GM23338 (cell line): ENCODE results near the gene SEMA5A. TPM values are rescaled to one million over a fixed set of nuclear protein-coding genes. Genes with fewer than 3 reads are reported as not detected.

Experiments used
- ATAC-seq: fragments of 200-7000 bp; cut with Tn5 transposase; 3 replicates; pipeline ENCODE4 v1.9.1; 2020
- DNase-seq: peaks from one replicate; pipeline ENCODE4 v3.0.0-alpha.2; 2015; ENCODE audit warnings: low spot score
- H2AFZ ChIP-seq: fragments of 200-600 bp; sonication (generic); 2 replicates; pipeline ENCODE4 v1.8.0; 2016; ENCODE audit warnings: antibody characterized with exemption, mild to moderate bottlenecking, moderate library complexity
- H3F3A ChIP-seq: fragments of 200-600 bp; sonication (generic); replicated peaks from 2 replicates; pipeline ENCODE4 v1.8.0; 2017; ENCODE audit warnings: antibody characterized with exemption, mixed run types, low read depth
- H3K27ac ChIP-seq: fragments of 200-600 bp; sonication (generic); 2 replicates; pipeline ENCODE4 v1.6.1; 2016; ENCODE audit warnings: low read depth
- H3K27me3 ChIP-seq: fragments of 200-600 bp; sonication (generic); 2 replicates; pipeline ENCODE4 v1.8.0; 2016; ENCODE audit warnings: mild to moderate bottlenecking, mixed run types, moderate library complexity; ENCODE audit not compliant: insufficient read depth
- H3K36me3 ChIP-seq: fragments of 200-600 bp; sonication (generic); 2 replicates; pipeline ENCODE4 v1.8.0; 2016; ENCODE audit warnings: mild to moderate bottlenecking; ENCODE audit not compliant: insufficient read depth
- H3K4me1 ChIP-seq: fragments of 200-600 bp; sonication (generic); 2 replicates; pipeline ENCODE4 v1.8.0; 2016; ENCODE audit warnings: mild to moderate bottlenecking, moderate library complexity; ENCODE audit not compliant: insufficient read depth
- H3K4me2 ChIP-seq: fragments of 200-600 bp; sonication (generic); 2 replicates; pipeline ENCODE4 v1.7.1; 2017; ENCODE audit warnings: mixed run types
- H3K4me3 ChIP-seq: fragments of 200-600 bp; sonication (generic); 2 replicates; pipeline ENCODE4 v1.6.1; 2016; ENCODE audit warnings: mixed run types
- H3K79me2 ChIP-seq: fragments of 200-600 bp; sonication (generic); replicated peaks from 2 replicates; pipeline ENCODE4 v1.8.0; 2017; ENCODE audit warnings: mild to moderate bottlenecking; ENCODE audit not compliant: insufficient read depth
- H3K9me2 ChIP-seq: fragments of 200-600 bp; sonication (generic); 2 replicates; pipeline ENCODE4 v1.8.0; 2017; ENCODE audit not compliant: insufficient read depth
- H4K20me1 ChIP-seq: fragments of 200-600 bp; sonication (generic); replicated peaks from 2 replicates; pipeline ENCODE4 v1.8.0; 2017; ENCODE audit warnings: mild to moderate bottlenecking; ENCODE audit not compliant: insufficient read depth
- H3K27ac Mint-ChIP-seq: 2 replicates; pipeline ENCODE4 v1.8.0; 2020; ENCODE audit warnings: inconsistent platforms, mild to moderate bottlenecking, moderate library complexity, mixed read lengths
- H3K27me3 Mint-ChIP-seq: 3 replicates; pipeline ENCODE4 v1.8.0; 2022; ENCODE audit warnings: low read depth, mild to moderate bottlenecking, moderate library complexity, mixed read lengths, inconsistent platforms; ENCODE audit not compliant: insufficient read depth, poor library complexity
- H3K36me3 Mint-ChIP-seq: 3 replicates; pipeline ENCODE4 v1.8.0; 2021; ENCODE audit warnings: low read depth, mild to moderate bottlenecking, inconsistent platforms, moderate library complexity, mixed read lengths
- H3K4me1 Mint-ChIP-seq: 3 replicates; pipeline ENCODE4 v1.8.0; 2020; ENCODE audit warnings: mild to moderate bottlenecking, inconsistent platforms, mixed read lengths
- H3K4me3 Mint-ChIP-seq: 3 replicates; pipeline ENCODE4 v1.8.0; 2021; ENCODE audit warnings: moderate library complexity, mild to moderate bottlenecking, inconsistent platforms, mixed read lengths
- H3K9me3 Mint-ChIP-seq: 3 replicates; pipeline ENCODE4 v1.8.0; 2020; ENCODE audit warnings: moderate library complexity, mild to moderate bottlenecking, inconsistent platforms, mixed read lengths
- CREB1 ChIP-seq: fragments of 250-450 bp; sonication (Bioruptor Pico); IDR thresholded peaks from 2 replicates; pipeline ENCODE4 v1.5.0; 2020; ENCODE audit warnings: low read depth, mild to moderate bottlenecking, moderate library complexity
- EZH2 ChIP-seq: fragments of 200-600 bp; sonication (generic); IDR thresholded peaks from one replicate; pipeline ENCODE4 v1.8.0; 2017; ENCODE audit warnings: antibody characterized with exemption, mild to moderate bottlenecking, low read depth; ENCODE audit not compliant: unreplicated experiment
- EZH2phosphoT487 ChIP-seq: fragments of 200-600 bp; sonication (generic); IDR thresholded peaks from one replicate; pipeline ENCODE4 v1.8.1; 2018; ENCODE audit warnings: antibody characterized with exemption; ENCODE audit not compliant: unreplicated experiment
- JUNB ChIP-seq: IDR thresholded peaks from one replicate; pipeline ENCODE4 v1.6.1; 2016; ENCODE audit warnings: antibody characterized with exemption; ENCODE audit not compliant: unreplicated experiment
- NANOG ChIP-seq: IDR thresholded peaks from 2 replicates; pipeline ENCODE4 v1.6.1; 2016; ENCODE audit warnings: antibody characterized with exemption, borderline replicate concordance
- POLR2AphosphoS5 ChIP-seq: IDR thresholded peaks from 2 replicates; pipeline ENCODE4 v1.6.1; 2016; ENCODE audit warnings: antibody characterized with exemption, low read depth
- STAT1 ChIP-seq: IDR thresholded peaks from one replicate; pipeline ENCODE4 v1.6.1; 2016; ENCODE audit warnings: antibody characterized with exemption; ENCODE audit not compliant: unreplicated experiment
- ZNF114 ChIP-seq: fragments of 250-450 bp; sonication (Bioruptor Pico); IDR thresholded peaks from 2 replicates; pipeline ENCODE4 v1.5.0; 2020; ENCODE audit warnings: mild to moderate bottlenecking, moderate library complexity
- ZNF331 ChIP-seq: fragments of 250-450 bp; sonication (Bioruptor Pico); IDR thresholded peaks from 2 replicates; pipeline ENCODE4 v1.5.0; 2020; ENCODE audit warnings: low read depth, mild to moderate bottlenecking, moderate library complexity
- polyA plus RNA-seq: library from polyadenylated mRNA; unstranded; fragments of >200 nt; fragmentation: Nextera tagmentation; extraction: Ambion mirVana; gene quantifications from 2 replicates; pipeline ENCODE4 v1.2.1, GENCODE V29; 2016
- total RNA-seq: library from RNA; depleted of rRNA; stranded (reverse); fragments of >200 nt; shearing (Covaris generic); gene quantifications from 2 replicates; pipeline ENCODE4 v1.2.3, GENCODE V29; 2014
- TF ChIP-seq, protein P1 (sequence below): IDR thresholded peaks from one replicate; pipeline ENCODE4 v1.6.1; 2018; ENCODE audit warnings: antibody characterized with exemption; ENCODE audit not compliant: unreplicated experiment
- TF ChIP-seq, protein P2 (sequence below): fragments of 250-450 bp; sonication (Bioruptor Pico); IDR thresholded peaks from 2 replicates; pipeline ENCODE4 v1.5.0; 2020; ENCODE audit warnings: mild to moderate bottlenecking, moderate library complexity
- TF ChIP-seq, protein P3 (sequence below): IDR thresholded peaks from 2 replicates; pipeline ENCODE4 v1.6.1; 2016; ENCODE audit warnings: antibody characterized with exemption
- TF ChIP-seq, protein P4 (sequence below), 2 experiments: fragments of 200-600 bp in 1 of 2; sonication (generic) in 1 of 2; conservative IDR thresholded peaks; 2 replicates each; pipeline versions ENCODE4 v1.5.1 to v1.6.1; 2016 to 2017; ENCODE audit warnings: antibody characterized with exemption in 2 of 2, low read depth in 2 of 2, mild to moderate bottlenecking in 2 of 2, moderate library complexity in 1 of 2

Gene SEMA5A
- total and polyA plus RNA-seq, 2 experiments from 2014 or later: 2.1 to 8.1 TPM

DNA sequence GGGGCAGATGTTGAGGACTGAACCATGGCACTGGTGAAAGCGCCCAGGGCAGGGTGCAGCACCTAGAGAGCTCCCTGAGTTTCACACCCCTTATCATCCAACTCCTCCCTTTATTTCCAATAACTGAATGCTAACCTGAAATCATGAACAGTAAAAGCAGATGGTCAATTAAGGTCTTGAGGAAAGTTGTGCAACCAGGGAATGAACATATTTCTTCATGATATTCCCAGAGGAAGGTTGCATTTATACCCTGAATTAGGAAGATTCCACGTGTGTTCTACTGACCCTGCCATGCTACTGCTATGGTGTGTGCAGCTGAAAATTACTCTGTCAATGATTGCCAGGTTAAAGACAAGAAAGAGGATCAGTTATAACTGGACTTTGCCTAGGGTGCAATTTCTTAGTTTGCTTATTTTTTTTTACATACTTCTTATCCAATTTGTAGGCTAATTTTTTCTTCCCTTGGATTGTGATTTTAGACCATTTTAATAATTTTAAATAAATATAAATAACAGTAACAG, 319.8 kb downstream of the SEMA5A start:
- H3K36me3 ChIP-seq: no peaks in the 10 kb centered on the region
- no peak overlapping the region for H3K4me3 ChIP-seq
- H3K4me1 Mint-ChIP-seq: peaks cover 20% of the 10 kb centered on the region
- DNase-seq (no peak), ATAC-seq (no peak)
- no peaks in the 10 kb centered on the region for H3K27me3 ChIP-seq
- H3K4me1 ChIP-seq: peaks cover 20% of the 10 kb centered on the region
- TF ChIP-seq JUNB (no peak), ZNF331 (no peak), EZH2 (no peak), STAT1 (no peak), CREB1 (CRISPR knock-in tag) (no peak), NANOG (no peak), ZNF114 (CRISPR knock-in tag) (no peak), POLR2AphosphoS5 (no peak), EZH2phosphoT487 (no peak)
- TF ChIP-seq, protein P1, sequence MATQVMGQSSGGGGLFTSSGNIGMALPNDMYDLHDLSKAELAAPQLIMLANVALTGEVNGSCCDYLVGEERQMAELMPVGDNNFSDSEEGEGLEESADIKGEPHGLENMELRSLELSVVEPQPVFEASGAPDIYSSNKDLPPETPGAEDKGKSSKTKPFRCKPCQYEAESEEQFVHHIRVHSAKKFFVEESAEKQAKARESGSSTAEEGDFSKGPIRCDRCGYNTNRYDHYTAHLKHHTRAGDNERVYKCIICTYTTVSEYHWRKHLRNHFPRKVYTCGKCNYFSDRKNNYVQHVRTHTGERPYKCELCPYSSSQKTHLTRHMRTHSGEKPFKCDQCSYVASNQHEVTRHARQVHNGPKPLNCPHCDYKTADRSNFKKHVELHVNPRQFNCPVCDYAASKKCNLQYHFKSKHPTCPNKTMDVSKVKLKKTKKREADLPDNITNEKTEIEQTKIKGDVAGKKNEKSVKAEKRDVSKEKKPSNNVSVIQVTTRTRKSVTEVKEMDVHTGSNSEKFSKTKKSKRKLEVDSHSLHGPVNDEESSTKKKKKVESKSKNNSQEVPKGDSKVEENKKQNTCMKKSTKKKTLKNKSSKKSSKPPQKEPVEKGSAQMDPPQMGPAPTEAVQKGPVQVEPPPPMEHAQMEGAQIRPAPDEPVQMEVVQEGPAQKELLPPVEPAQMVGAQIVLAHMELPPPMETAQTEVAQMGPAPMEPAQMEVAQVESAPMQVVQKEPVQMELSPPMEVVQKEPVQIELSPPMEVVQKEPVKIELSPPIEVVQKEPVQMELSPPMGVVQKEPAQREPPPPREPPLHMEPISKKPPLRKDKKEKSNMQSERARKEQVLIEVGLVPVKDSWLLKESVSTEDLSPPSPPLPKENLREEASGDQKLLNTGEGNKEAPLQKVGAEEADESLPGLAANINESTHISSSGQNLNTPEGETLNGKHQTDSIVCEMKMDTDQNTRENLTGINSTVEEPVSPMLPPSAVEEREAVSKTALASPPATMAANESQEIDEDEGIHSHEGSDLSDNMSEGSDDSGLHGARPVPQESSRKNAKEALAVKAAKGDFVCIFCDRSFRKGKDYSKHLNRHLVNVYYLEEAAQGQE: no peak
- TF ChIP-seq, protein P2, sequence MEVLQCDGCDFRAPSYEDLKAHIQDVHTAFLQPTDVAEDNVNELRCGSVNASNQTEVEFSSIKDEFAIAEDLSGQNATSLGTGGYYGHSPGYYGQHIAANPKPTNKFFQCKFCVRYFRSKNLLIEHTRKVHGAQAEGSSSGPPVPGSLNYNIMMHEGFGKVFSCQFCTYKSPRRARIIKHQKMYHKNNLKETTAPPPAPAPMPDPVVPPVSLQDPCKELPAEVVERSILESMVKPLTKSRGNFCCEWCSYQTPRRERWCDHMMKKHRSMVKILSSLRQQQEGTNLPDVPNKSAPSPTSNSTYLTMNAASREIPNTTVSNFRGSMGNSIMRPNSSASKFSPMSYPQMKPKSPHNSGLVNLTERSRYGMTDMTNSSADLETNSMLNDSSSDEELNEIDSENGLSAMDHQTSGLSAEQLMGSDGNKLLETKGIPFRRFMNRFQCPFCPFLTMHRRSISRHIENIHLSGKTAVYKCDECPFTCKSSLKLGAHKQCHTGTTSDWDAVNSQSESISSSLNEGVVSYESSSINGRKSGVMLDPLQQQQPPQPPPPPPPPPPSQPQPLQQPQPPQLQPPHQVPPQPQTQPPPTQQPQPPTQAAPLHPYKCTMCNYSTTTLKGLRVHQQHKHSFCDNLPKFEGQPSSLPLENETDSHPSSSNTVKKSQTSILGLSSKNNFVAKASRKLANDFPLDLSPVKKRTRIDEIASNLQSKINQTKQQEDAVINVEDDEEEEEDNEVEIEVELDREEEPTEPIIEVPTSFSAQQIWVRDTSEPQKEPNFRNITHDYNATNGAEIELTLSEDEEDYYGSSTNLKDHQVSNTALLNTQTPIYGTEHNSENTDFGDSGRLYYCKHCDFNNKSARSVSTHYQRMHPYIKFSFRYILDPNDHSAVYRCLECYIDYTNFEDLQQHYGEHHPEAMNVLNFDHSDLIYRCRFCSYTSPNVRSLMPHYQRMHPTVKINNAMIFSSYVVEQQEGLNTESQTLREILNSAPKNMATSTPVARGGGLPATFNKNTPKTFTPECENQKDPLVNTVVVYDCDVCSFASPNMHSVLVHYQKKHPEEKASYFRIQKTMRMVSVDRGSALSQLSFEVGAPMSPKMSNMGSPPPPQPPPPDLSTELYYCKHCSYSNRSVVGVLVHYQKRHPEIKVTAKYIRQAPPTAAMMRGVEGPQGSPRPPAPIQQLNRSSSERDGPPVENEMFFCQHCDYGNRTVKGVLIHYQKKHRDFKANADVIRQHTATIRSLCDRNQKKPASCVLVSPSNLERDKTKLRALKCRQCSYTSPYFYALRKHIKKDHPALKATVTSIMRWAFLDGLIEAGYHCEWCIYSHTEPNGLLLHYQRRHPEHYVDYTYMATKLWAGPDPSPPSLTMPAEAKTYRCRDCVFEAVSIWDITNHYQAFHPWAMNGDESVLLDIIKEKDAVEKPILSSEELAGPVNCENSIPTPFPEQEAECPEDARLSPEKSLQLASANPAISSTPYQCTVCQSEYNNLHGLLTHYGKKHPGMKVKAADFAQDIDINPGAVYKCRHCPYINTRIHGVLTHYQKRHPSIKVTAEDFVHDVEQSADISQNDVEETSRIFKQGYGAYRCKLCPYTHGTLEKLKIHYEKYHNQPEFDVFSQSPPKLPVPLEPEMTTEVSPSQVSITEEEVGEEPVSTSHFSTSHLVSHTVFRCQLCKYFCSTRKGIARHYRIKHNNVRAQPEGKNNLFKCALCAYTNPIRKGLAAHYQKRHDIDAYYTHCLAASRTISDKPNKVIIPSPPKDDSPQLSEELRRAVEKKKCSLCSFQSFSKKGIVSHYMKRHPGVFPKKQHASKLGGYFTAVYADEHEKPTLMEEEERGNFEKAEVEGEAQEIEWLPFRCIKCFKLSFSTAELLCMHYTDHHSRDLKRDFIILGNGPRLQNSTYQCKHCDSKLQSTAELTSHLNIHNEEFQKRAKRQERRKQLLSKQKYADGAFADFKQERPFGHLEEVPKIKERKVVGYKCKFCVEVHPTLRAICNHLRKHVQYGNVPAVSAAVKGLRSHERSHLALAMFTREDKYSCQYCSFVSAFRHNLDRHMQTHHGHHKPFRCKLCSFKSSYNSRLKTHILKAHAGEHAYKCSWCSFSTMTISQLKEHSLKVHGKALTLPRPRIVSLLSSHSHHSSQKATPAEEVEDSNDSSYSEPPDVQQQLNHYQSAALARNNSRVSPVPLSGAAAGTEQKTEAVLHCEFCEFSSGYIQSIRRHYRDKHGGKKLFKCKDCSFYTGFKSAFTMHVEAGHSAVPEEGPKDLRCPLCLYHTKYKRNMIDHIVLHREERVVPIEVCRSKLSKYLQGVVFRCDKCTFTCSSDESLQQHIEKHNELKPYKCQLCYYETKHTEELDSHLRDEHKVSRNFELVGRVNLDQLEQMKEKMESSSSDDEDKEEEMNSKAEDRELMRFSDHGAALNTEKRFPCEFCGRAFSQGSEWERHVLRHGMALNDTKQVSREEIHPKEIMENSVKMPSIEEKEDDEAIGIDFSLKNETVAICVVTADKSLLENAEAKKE (CRISPR knock-in tag): no peak
- TF ChIP-seq, protein P3, sequence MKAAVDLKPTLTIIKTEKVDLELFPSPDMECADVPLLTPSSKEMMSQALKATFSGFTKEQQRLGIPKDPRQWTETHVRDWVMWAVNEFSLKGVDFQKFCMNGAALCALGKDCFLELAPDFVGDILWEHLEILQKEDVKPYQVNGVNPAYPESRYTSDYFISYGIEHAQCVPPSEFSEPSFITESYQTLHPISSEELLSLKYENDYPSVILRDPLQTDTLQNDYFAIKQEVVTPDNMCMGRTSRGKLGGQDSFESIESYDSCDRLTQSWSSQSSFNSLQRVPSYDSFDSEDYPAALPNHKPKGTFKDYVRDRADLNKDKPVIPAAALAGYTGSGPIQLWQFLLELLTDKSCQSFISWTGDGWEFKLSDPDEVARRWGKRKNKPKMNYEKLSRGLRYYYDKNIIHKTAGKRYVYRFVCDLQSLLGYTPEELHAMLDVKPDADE: no peak
- TF ChIP-seq, protein P4, sequence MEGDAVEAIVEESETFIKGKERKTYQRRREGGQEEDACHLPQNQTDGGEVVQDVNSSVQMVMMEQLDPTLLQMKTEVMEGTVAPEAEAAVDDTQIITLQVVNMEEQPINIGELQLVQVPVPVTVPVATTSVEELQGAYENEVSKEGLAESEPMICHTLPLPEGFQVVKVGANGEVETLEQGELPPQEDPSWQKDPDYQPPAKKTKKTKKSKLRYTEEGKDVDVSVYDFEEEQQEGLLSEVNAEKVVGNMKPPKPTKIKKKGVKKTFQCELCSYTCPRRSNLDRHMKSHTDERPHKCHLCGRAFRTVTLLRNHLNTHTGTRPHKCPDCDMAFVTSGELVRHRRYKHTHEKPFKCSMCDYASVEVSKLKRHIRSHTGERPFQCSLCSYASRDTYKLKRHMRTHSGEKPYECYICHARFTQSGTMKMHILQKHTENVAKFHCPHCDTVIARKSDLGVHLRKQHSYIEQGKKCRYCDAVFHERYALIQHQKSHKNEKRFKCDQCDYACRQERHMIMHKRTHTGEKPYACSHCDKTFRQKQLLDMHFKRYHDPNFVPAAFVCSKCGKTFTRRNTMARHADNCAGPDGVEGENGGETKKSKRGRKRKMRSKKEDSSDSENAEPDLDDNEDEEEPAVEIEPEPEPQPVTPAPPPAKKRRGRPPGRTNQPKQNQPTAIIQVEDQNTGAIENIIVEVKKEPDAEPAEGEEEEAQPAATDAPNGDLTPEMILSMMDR (conservative IDR thresholded peaks at IDR 0.05; ENCODE audit: low read depth in 2 of 2): no peak
- H3K4me2 ChIP-seq: no peak overlapping the region
- H3K79me2 ChIP-seq: no peaks in the 10 kb centered on the region
- H3K36me3 Mint-ChIP-seq: peaks cover 16% of the 10 kb centered on the region
- no peak overlapping the region for H3K27ac Mint-ChIP-seq
- peaks cover 10% of the 10 kb centered on the region; the same call in 1 of the 2 replicates for H3K9me2 ChIP-seq
- no peak overlapping the region for H3K4me3 Mint-ChIP-seq
- no peaks in the 10 kb centered on the region for H3F3A ChIP-seq
- H3K27ac ChIP-seq: no peak overlapping the region
- H3K9me3 Mint-ChIP-seq: peaks cover 4% of the 10 kb centered on the region; the same call in 2 of the 3 replicates
- H4K20me1 ChIP-seq: no peaks in the 10 kb centered on the region
- H2AFZ ChIP-seq: no peak overlapping the region
- peaks cover 6% of the 10 kb centered on the region for H3K27me3 Mint-ChIP-seq
